Left forelimb (tissue), 1 donor: ENCODE measurements around the gene TP53I11.

ENCODE experiments used
- DNase-seq: peaks from one replicate; pipeline ENCODE4 v3.0.0-alpha.2; 2018; ENCODE audit warnings: low spot score

The TP53I11 gene

DNA sequence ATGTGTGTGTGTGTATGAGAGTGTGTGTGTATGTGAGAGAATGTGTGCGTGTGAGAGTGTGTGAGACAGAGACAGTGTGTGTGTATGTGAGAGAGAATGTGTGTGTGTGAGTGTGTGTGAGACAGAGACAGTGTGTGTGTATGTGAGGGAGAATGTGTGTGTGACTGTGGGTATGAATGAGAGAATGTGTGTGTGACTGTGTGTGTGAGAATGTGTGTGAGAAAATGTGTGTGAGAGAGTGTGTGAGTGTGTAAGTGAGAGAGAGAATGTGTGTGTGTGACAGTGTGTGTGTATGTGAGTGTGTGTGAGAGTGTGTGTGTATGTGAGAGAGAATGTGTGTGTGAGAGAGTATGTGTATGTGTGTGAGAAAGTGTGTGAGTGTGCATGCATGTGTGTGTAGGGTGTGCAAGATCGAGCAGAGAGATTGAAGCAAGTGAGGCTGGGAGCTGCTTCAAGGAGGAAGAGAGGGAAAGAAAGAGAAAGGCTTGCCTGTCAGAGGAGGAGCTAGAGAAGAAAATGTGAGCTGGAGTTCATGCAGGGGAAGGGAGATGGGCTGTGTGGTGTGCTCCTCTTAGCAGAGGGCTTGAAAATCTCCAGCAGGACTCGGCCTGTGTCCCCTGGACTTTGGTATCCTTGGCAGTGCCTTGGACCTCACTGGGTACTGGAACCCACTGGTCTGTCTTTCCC, 27.7 kb upstream of the TP53I11 start:
- no peak for DNase-seq

DNA sequence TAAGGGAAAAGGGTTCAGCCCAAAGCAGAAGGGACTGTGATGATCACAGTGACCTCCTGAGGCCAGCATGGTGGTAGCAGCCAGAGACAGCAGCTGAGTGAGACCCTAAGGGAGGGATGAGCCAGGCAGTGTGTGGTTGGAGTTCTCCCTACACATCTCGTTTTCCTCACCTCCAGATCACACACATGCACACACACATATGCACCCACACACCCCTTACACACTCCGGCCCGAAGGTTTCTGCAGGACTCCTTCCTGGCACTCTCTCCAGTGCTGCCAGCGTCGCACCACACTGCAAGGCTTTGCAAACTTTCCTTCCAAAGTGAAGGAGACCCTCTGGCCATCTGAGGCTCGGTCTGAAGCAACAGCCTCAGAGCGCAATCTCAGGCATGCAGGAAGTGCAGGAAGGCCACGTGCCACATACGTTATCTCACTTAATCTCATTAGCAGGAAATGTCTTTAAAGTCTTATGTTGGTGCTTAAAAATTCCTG, 26.9 kb upstream of the TP53I11 start:
- no peak for DNase-seq

DNA sequence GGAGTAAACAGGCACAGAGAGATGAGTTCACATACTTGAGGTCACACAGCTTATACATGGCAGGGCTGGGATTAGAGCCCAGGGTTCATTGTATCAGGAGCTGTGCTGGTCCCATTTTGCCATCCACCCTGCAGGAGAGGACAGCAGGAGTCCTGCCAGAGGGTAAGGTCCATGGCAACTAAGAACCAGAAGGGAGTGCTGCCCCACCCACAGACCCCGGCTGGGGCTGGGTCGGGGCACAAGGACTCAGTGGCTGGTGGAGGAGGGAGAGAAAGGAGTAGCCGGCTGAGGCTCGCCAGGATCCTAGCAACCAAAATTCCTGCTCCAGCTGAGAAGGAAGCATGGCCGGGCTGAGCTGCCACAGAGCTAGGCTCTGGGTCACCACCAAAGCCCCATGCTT, 25.9 kb upstream of the TP53I11 start:
- no peak for DNase-seq

DNA sequence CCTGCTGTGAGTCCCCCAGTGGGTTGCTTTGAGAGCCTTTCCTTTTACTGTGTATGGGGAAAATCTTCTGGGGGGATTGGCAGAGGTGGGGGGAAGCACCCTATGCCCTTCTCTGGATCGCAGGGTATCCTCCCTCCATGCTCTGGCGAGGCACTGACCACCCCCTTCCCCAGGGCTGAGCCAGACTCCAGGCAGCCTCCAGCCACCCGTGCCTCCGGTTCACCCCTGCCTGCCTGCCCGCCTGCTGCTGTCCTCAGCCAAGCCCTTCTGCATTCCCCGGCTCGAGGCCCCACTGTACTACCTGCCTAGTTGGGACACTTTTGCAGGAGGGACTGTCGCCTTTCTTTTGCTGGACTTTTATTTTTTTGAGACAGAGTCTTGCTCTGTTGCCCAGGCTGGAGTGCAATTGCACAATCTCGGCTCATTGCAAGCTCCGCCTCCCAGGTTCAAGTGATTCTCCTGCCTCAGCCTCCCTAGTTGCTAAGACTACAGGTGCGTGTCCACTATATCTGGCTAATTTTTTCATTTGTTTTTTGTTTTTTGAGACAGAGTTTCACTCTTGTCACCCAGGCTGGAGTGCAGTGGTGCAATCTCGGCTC, 23.8 kb upstream of the TP53I11 start:
- no peak for DNase-seq

DNA sequence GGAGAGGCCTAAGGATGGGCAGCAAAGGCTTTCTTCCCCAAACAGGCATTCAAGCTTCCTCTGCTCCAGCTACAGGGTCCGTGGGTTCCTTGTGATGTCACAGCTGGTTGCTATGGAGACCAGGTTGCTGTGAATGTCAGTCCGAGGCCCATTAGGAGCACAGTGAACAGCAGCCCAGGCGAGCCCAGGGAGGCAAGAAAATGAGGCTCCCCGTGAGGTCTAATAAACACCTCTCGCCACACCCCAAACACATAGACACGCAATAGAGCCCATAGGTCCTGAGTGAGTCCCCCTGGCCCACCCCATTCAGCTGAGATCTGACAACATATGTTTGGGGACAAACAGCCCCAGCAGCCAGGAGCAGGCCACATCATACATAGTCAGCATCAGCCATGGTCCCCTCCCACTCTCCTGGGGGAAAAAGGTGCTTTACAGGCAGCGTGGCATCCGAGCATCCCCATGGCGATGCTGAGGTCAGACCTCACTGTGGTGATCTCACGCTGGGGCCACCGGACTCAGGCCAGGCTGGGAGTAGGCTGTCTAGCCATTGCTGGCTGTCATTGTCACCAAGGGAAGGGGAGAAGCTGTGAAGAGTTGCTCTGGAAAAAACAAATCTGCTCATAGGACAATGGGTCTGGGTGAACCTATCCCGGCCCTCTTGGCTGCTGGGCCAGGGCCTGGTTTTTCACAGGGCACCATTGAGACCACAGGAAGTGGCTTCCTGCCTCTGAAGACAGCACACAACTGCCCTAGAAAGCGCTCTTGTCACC, 23.1 kb upstream of the TP53I11 start:
- no peak for DNase-seq

DNA sequence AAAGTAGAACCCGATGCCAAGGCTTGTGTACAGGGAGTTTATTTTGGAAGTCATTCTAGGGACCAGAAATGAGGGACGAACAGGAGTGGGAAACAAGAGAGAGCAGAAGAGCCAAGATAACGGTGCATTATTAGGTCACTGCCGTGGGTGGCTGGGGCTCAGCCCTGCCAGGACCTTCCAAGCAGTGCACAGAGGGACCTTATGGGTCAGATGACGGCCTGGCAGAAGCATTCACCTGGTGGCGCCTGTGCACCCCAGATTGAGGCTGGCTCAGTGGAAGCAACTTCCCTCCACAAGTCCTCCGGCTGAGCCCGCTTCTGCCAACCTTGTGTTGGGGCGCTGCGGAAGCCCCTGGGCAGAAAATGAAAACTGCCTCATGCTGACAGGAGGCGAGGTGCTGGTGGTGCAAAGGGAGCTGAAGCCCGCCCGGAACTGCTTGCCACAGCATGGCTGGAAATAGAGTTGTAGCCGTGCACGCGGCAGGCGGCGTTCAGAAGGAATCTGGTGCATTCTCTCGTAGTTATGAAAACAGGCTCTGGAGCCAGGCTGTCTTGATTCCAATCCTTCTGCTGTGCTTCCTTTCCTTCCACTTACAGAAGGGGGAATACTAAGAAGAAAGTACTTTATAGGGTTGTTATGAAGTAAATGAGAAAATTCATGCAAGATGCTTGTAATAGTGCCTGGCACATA, 22.2 kb upstream of the TP53I11 start:
- DNase-seq = no peak

DNA sequence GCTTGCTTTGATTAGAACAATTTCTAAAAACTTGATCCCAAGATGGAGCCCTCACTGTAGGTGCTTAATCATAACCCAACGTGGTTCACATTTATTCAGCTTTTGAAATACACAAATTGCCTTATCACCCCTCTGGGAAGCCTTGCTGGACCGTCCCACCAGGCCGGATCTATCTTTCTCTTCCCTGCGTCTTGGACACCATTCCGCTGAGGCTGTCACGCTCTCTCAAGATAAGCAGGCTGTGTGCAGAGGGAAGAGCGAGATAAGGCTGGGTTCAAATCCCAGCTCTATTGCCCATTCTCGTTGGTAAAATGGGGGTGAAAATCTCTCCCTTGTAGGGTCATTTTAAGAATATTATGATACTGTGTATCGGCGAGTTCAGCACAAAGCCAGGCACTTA, 20.5 kb upstream of the TP53I11 start:
- DNase-seq = no peak

DNA sequence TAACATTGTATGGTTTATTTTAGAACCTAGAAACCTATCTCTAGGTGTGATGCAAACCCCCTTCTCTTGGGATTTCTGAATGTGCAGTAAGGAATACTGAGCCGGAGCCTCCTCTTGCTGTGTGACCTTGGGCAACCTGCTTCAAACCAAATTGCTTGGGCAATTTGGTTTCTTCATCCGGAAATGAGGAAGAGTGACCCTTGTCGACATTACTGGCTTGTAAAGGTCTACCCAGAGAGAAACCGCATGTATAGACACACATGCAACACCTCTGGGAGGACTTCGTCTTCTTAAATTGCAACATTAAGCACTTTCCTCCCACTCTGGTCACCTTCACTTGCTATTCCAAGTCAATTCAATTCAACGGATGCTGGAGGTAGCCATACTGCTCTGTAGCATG, 19.6 kb upstream of the TP53I11 start:
- DNase-seq = no peak

DNA sequence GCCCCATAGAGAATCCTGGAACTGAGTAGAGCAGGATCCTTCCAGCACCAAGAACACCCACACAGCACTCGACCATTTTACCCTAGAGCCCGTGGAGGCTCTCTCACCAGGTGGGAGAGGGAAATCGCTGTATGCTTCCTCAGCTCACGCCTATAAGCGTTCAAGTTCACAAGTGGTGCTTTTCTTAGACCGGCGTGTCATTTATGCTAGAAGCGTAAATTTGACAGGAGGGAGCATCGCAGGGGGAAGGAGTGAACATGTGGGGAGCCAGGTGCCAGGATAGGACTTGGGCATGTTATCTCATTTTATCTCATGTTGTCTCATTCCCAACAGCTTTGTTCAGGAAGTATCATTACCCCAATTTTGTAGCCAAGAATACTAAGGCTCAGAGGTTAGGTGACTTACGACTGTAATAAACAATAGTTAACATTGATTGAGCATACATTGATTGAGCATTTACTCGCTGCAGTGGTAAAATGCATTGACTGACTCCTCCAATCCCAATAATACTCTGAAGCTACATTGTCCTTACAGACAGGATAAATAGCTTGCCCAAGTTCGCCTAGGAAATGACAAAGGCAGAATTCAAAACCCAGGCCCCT, 19.1 kb upstream of the TP53I11 start:
- DNase-seq = no peak

DNA sequence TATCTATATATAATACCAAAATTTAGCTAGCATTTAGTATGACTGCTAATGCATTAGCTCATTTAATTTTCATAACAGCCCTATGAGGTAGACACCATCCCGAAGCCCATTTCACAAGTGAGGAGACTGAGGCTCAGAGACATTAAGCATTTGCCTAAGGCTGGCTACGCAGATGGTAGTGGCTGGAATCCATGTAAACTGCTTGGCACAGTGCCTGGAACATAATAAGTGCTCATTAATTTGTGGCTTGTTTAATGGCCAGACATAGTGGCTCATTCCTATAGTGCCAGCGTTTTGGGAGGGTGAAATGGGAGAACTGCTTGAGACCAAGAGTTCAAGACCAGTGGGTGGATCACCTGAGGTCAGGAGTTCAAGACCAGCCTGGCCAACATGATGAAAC, 17.8 kb upstream of the TP53I11 start:
- DNase-seq = no peak

DNA sequence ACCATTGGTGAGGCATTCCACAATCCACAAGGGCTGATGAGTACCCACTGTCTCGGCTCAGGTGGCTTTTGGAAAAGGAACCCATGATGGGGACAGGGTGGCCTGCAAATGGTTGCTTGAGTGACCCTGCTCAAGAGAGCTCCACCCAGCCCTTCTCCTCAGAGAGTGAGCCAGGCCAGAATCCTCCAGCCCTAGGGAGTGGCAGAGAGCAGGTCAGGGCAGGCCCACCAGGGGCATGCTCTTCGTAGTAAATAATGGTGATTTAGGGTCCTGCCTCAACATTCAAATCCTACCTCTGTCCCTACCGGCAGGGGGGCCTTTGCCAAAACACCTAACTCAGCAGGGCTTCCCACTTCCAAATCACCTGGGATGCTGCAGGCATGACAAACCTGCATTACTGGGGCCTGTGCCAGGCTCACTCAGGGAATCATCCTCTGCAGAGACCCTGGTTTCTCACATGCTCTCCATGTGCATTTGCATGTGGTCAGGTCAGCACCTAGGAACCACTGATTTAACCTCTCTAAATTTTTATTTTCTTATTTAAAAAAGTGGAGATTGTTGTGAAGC, 17.3 kb upstream of the TP53I11 start:
- DNase-seq = no peak

DNA sequence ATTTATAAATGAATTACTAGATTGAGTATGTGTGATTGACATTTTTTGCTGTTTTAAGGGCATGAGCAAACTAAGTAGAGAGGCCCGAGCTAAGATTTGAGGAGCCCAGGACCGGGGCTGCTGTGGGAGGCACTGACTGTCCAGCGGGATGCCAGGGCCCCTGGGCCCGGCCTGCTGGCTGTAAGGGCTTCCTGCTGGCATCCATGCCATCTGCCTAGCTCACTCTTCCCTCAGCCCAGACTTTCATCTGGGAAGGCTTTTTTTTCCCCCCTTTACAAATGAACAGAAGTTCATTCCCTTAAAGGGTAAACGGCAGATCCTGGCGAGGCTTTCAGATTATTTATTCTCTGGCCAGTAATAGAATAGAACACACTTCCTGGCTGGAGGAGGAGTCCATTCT, 16.0 kb upstream of the TP53I11 start:
- no peak for DNase-seq

DNA sequence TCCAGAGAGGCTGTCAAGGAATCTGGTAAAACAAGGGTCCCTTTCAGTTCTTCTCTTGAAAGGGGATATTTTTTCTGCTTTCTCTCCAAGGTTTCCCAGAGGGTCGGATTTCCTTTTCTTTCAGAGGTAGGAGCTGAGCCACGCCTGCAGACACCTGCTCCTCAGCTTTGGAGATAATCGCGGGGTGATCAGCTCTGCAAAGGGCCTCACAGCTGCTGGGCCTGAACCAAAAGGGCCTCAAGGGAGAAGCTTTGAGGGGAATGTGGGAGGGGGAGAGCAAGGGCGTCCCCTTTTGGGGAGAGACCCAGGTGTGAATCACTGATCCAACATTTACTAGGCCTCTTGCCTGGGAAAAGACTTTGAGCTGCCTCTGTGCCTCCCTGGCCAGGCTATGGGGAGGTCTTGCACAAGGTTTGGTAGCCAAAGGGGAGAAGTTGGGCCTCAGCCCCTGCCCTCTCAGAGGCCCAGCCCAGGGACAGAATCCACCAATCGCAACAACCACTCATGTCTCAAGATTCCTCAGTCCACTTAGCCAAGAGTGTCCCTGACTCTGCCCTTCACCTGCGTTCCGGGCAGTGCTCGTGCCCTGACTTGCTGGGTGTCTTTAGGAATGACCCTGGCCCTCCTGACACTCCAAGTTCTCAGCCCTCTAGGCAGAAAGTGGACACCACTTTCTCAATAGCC, 14.0 kb upstream of the TP53I11 start:
- DNase-seq = no peak

DNA sequence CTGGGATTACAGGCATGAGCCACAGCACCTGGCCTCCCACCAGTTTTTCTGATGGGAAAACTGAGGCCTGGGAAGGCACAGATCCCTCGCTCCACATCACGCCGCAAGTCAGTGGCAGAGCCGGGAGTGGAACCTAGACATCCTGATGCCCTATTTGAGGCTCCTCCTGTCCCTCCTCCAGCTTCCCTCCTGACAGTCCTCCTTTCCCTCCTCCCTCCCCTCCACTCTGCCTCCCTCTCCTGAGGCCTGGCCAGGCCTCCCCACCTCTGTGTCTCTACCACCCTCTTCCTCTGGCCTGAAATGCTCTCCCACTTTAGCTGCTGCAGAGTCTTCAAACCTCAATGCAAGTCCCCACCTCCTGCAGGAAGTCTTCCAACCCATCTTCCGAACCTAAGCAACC, 13.3 kb upstream of the TP53I11 start:
- no peak for DNase-seq

DNA sequence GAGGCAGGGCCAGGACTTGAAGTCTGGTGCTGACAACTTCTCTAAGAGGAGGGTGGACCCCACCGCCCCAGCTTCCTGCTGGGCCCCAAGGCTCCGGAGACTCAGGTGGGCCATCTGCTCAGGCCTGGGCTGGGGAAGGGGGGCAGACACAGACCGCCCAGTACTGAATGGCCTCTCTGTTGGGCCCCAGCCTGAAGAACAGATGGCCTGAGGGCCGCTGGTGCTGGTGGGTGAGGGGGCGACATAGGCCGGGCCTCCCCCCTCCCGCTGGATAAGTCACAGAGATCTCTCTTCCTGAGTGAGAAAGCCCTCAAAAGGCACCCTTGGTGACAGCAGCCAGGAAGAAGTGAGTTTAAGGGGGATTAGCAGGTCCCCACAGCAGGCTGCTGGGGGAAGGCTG, 12.5 kb upstream of the TP53I11 start:
- DNase-seq = no peak

DNA sequence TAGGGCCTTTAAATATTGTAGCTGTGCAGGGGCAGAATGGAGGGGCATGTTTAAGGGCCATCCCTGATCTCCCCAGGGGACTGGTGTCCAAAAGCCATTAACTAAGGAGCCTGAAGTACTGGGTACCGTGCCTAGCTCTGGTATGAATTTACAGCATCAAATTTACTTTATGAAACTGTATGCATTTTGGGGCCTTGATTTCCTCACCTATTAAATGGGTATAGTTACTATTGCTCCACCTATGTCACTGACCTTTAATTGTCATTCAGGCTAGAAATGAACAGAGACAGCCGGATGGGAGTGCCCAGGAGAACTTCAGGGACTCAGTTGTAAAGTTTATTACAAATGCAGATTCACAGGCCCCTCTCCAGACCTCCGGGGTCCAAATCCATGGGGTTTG, 11.8 kb upstream of the TP53I11 start:
- DNase-seq = no peak

DNA sequence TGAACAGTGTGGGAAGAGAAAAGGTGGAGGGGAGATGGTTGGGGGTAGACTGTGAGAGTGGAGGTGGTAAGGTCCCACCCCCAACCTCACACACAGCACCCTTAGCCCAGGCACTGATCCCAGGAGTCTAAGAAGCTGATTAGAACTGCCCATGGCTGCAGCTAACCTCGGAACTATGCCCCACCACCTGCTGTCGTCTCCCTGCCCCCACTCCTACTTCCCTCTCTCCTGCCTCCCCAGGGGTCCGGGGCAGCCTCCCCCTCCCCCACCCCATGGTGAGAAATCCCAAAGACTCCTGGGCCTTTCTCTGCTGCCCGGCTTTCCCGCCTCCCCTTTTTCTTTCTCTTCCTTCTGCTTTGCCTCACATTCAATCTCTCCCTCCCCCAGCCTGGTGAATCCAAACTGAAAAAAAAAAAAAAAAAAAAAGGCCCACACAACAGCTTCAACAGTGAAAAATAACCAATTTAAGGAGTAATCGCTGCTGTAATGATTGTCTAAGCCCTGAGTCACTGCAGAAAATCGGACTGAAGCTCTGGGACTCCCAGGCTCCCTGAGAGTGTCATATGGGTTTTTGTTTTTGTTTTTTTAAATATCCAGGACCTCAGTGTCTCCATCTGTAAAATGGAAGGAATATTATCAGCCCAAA, 9.6 kb upstream of the TP53I11 start:
- DNase-seq = no peak

DNA sequence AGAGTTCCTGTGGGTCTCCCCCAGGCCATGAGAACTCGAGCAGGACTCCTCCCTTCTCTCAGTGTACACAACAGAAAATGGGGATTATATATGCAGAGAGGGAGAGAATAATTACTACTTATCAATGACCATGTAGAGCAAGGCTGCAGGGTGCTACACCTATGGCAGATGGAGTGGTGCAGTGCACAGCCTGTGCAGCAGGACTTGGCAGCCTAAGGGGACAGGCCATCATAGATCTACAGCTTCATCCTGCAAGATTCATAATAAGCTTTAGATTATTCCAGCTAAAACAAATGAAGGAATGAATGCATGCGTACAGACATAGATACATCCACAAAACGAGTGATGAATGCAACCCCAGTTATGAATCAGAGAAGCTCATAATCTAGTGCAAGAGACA, 8.4 kb upstream of the TP53I11 start:
- DNase-seq = no peak

DNA sequence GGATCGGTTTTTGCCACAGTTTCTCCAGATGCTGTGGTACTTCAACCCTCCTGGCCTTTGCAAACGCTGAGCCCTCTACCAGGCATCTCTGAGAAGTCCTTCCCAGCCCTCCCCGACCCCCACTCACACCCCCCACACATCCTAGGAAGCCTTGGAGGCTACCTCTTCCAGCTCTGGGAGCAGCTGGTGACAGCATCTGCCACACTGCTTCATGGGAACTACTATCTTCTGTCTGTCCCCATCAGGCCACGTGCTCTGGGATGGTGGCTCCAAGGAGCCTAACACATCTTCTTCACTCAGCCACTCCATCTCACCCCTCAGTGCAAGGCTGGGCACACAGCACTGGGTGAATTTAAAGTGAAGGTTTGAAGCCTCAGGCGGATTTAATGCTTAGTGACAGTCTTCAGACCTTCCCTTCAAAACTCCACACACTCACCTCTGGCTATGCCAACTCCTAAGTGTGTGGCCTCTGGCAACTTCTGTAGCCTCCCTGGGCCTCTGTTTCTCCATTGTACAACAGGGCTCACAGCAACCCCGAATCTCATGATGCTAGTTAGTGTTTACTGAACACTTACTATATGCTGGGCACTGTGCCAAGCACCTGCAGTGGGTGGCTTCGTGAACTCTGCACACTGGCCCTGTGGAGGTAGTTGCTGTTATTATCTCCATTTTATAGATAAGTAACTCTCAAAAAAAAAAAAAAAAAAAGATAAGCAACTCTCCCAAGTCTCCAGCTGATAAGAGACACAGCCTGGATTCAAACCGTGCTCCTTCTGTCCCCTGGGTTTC, 7.3 kb upstream of the TP53I11 start:
- no peak for DNase-seq

DNA sequence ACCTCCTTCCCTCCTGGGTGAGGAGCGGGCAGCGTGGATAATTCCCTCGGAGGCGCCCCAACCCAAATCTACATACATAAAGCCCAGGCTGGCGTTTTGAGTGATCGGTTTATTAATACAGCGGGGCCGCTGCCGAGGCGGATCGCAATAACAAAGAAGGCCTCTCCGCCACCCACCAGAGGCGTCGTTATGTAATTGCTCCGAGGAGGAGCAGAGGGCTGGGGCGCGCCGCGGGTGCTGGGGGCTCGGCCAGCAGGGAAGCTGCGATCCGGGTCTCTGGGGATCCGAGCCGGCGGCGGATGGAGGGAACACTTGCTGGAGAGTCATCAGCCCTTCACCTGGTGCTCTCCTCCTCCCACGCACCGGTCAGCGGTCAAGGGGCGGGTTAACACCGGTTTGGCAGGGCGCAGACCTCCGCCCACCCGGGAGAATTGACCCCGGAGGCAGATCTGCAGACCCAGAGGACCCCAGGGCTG, 6.4 kb upstream of the TP53I11 start:
- no peak for DNase-seq
